ENCODE data around the gene NPS. TPM values are rescaled to one million over a fixed set of nuclear protein-coding genes. Genes with fewer than 3 reads are reported as not detected.

NPS gene
- total RNA-seq, 3 donors from 2014 or later = not detected

GRCh38 chr10:127536972-127537760 is 11.9 kb upstream of the NPS start:
- no peak for DNase-seq
- no peak for ATAC-seq
- Histone ChIP-seq H3K4me1 (ENCODE audit: low read depth) (no peaks in the 10 kb centered on the region), H3K4me3 (no peak overlapping the region), H3K9me3 (no peaks in the 10 kb centered on the region), H3K36me3 (ENCODE audit: low read depth) (no peaks in the 10 kb centered on the region)
- intact Hi-C loops (cut with DNase I, micrococcal nuclease) = no loop called here
- no peak for TF ChIP-seq CTCF (IDR thresholded peaks at IDR 0.05)

- H3K9me3 ChIP-seq = no peaks in the 10 kb centered on the region
- no peak overlapping the region for H3K4me3 ChIP-seq
- no peak for DNase-seq
- no peaks in the 10 kb centered on the region for H3K4me1 ChIP-seq (ENCODE audit: low read depth)
- no peaks in the 10 kb centered on the region for H3K36me3 ChIP-seq (ENCODE audit: low read depth)
- no peak for ATAC-seq
- intact Hi-C loops (cut with DNase I, micrococcal nuclease) = no loop called here
- TF ChIP-seq CTCF (IDR thresholded peaks at IDR 0.05) = no peak
Observed at GRCh38 chr10:127537924-127538323, 11.2 kb upstream of the NPS start.

- Histone ChIP-seq H3K36me3 (ENCODE audit: low read depth) (no peaks in the 10 kb centered on the region), H3K4me1 (ENCODE audit: low read depth) (no peaks in the 10 kb centered on the region), H3K4me3 (no peak overlapping the region), H3K9me3 (peaks cover 8% of the 10 kb centered on the region)
- TF ChIP-seq CTCF (IDR thresholded peaks at IDR 0.05) = no peak
- no peak for DNase-seq
- no peak for ATAC-seq
- intact Hi-C loops (cut with DNase I, micrococcal nuclease) = no loop called here
Observed at GRCh38 chr10:127548022-127548421, 1.1 kb upstream of the NPS start.

GRCh38 chr10:127550861-127551260 is 1.8 kb downstream of the NPS start:
- no peak for TF ChIP-seq CTCF (IDR thresholded peaks at IDR 0.05)
- DNase-seq = no peak
- H3K4me3 ChIP-seq = no peak overlapping the region
- H3K4me1 ChIP-seq (ENCODE audit: low read depth) = no peaks in the 10 kb centered on the region
- no peaks in the 10 kb centered on the region for H3K36me3 ChIP-seq (ENCODE audit: low read depth)
- H3K9me3 ChIP-seq = peaks cover 2% of the 10 kb centered on the region
- no peak for ATAC-seq
- intact Hi-C loops (cut with DNase I, micrococcal nuclease) = no loop called here

- DNase-seq (no peak), ATAC-seq (no peak)
- no peak for TF ChIP-seq CTCF (IDR thresholded peaks at IDR 0.05)
- Histone ChIP-seq H3K4me1 (ENCODE audit: low read depth) (no peaks in the 10 kb centered on the region), H3K9me3 (no peaks in the 10 kb centered on the region), H3K4me3 (no peak overlapping the region), H3K36me3 (ENCODE audit: low read depth) (no peaks in the 10 kb centered on the region)
- intact Hi-C loops (cut with DNase I, micrococcal nuclease) = no loop called here
Observed at GRCh38 chr10:127552446-127552845, 3.3 kb downstream of the NPS start.

Measured in mucosa of descending colon (tissue), 3 donors.